Measurements from ENCODE around the gene CPZ.

- TF ChIP-seq TAF1 (IDR thresholded peaks at IDR 0.05; ENCODE audit: borderline replicate concordance, insufficient read depth, low read length), result no peak
- no peak for TF ChIP-seq POLR2AphosphoS5 (IDR thresholded peaks at IDR 0.05; ENCODE audit: low read depth, low read length)
- TF ChIP-seq, protein P1, sequence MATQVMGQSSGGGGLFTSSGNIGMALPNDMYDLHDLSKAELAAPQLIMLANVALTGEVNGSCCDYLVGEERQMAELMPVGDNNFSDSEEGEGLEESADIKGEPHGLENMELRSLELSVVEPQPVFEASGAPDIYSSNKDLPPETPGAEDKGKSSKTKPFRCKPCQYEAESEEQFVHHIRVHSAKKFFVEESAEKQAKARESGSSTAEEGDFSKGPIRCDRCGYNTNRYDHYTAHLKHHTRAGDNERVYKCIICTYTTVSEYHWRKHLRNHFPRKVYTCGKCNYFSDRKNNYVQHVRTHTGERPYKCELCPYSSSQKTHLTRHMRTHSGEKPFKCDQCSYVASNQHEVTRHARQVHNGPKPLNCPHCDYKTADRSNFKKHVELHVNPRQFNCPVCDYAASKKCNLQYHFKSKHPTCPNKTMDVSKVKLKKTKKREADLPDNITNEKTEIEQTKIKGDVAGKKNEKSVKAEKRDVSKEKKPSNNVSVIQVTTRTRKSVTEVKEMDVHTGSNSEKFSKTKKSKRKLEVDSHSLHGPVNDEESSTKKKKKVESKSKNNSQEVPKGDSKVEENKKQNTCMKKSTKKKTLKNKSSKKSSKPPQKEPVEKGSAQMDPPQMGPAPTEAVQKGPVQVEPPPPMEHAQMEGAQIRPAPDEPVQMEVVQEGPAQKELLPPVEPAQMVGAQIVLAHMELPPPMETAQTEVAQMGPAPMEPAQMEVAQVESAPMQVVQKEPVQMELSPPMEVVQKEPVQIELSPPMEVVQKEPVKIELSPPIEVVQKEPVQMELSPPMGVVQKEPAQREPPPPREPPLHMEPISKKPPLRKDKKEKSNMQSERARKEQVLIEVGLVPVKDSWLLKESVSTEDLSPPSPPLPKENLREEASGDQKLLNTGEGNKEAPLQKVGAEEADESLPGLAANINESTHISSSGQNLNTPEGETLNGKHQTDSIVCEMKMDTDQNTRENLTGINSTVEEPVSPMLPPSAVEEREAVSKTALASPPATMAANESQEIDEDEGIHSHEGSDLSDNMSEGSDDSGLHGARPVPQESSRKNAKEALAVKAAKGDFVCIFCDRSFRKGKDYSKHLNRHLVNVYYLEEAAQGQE (IDR thresholded peaks at IDR 0.05; ENCODE audit: insufficient read depth in 1 of 2, low read depth in 2 of 2, low read length in 2 of 2), result no peak
- TF ChIP-seq SIN3A (IDR thresholded peaks at IDR 0.05; ENCODE audit: borderline replicate concordance, insufficient read depth, low read length), result no peak
Observed at GRCh38 chr4:8648816-8649630, 56.5 kb downstream of the CPZ start.

All from PFSK-1 (cell line).